Keratinocyte (primary cell): ENCODE results near the gene ATP11A.

Experiments used
- CTCF ChIP-seq, 3 experiments: IDR thresholded peaks in 1 of 3; conservative IDR thresholded peaks in 1 of 3; optimal IDR thresholded peaks in 1 of 3; 2 replicates in 2 of 3; 3 replicates in 1 of 3; pipeline versions ENCODE3 to v1.5.1; 2011; ENCODE audit warnings: low read length in 3 of 3, mild to moderate bottlenecking in 3 of 3, moderate library complexity in 2 of 3, control low read depth in 1 of 3, inconsistent platforms in 1 of 3; ENCODE audit not compliant: insufficient read depth in 2 of 3; ENCODE audit errors: extremely low read depth in 1 of 3
- EZH2 ChIP-seq: IDR thresholded peaks from one replicate; pipeline ENCODE4 v1.6.1; 2012; ENCODE audit warnings: inconsistent platforms, mild to moderate bottlenecking, low read length, moderate library complexity

DNA sequence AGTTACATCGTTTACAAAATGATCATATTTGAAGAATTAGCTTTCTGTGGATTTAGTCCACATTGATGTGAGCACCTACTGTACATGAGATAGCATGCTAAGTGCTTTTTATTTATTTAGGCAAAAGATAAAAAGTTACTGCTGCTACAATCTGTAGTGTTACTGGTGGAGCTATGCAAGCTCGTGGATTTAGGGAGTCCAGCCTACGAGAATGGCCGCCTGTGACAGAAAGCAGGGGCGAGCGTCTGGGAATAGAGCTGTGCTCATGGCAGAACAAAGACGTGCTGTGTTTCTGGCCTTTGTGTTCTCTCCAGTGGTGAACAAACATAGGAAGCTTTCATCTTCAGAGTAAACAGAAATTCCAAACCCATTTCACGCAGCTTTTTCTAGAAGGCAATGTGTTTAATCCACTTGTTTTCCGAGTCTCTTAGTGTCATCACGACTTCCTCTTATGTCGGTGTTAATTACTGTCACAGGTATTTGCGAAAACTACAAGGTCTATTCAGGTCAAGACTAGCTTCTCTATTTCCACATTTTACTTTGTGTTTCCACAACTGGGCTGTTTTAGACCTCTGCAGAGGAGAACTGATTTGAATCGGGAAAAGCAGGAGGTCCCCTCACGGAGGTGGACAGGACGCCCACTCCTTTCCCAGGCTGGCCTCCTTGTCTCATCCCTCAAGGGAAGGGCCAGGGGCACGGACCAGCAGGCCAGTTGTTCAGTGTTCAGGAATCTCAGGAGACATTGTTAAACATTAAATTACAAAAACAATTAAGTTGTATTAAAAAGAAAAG is 67.3 kb downstream of the ATP11A start:
- TF ChIP-seq CTCF (optimal IDR thresholded peaks at IDR 0.05 in 1 of 3, IDR thresholded peaks at IDR 0.05 in 1 of 3, conservative IDR thresholded peaks at IDR 0.05 in 1 of 3; ENCODE audit: extremely low read depth in 1 of 3, insufficient read depth in 2 of 3, low read length in 3 of 3) (no peak), EZH2 (no peak)
